Panc1 (cell line): Measurements from ENCODE around the gene C2orf80. TPM values are rescaled to one million over a fixed set of nuclear protein-coding genes. Genes with fewer than 3 reads are reported as not detected.

Experiments
- ATAC-seq: fragments of 200-7000 bp; cut with Tn5 transposase; 2 replicates; pipeline ENCODE4 v1.9.1; 2020; ENCODE audit warnings: mild to moderate bottlenecking, moderate library complexity
- BruUV-seq: library from RNA; stranded (reverse); fragments of 400-500 nt; replicated peaks from 2 replicates; lab custom pipeline; 2021; lab: Mats Ljungman, UMichigan
- CTCF ChIA-PET: fragments of 300-600 bp; sonication (Branson Sonifier 250); formaldehyde crosslinking; loops from one replicate; lab custom pipeline; 2022; ENCODE audit warnings: antibody characterized with exemption; lab: Charles Lee
- POLR2A ChIA-PET: fragments of 300-600 bp; sonication (Branson Sonifier 250); formaldehyde crosslinking; loops from one replicate; lab custom pipeline; 2022; ENCODE audit warnings: antibody characterized with exemption; lab: Charles Lee
- DNase-seq: peaks from one replicate; pipeline ENCODE4 v3.0.0-alpha.2; 2010; ENCODE audit warnings: low read depth, low spot score
- H3K27ac ChIP-seq: 2 replicates; pipeline ENCODE4 v1.5.1; 2011; ENCODE audit warnings: mild to moderate bottlenecking, low read length, inconsistent platforms
- H3K27me3 ChIP-seq: fragments of 200-500 bp; sonication (Bioruptor generic); 2 replicates; pipeline ENCODE4 v1.6.0; 2014; ENCODE audit warnings: low read length, inconsistent platforms; ENCODE audit not compliant: control insufficient read depth, insufficient read depth
- H3K36me3 ChIP-seq: fragments of 200-500 bp; sonication (Bioruptor generic); 2 replicates; pipeline ENCODE4 v1.5.1; 2014; ENCODE audit warnings: inconsistent platforms, mild to moderate bottlenecking, low read length, moderate library complexity; ENCODE audit not compliant: control insufficient read depth, insufficient read depth
- H3K4me1 ChIP-seq: 2 replicates; pipeline ENCODE4 v1.5.1; 2011; ENCODE audit warnings: inconsistent platforms, mild to moderate bottlenecking, low read length, moderate library complexity; ENCODE audit not compliant: control insufficient read depth, insufficient read depth
- H3K4me3 ChIP-seq, 2 experiments: 2 replicates each; pipeline ENCODE4 v1.5.1; 2011 to 2012; ENCODE audit warnings: low read depth in 2 of 2, low read length in 2 of 2, mild to moderate bottlenecking in 2 of 2, inconsistent platforms in 1 of 2, moderate library complexity in 1 of 2
- H3K9me3 ChIP-seq: fragments of 200-500 bp; sonication (Bioruptor generic); 2 replicates; pipeline ENCODE4 v1.5.1; 2014; ENCODE audit warnings: low read depth, mild to moderate bottlenecking, inconsistent platforms, low read length, moderate library complexity; ENCODE audit not compliant: control insufficient read depth, insufficient read depth
- CTCF ChIP-seq: fragments of 450-650 bp; IDR thresholded peaks from 2 replicates; pipeline ENCODE4 v1.5.1; 2017; ENCODE audit warnings: mild to moderate bottlenecking
- POLR2AphosphoS5 ChIP-seq: IDR thresholded peaks from 2 replicates; pipeline ENCODE4 v1.6.1; 2012; ENCODE audit warnings: mild to moderate bottlenecking, low read depth, low read length, moderate library complexity
- REST ChIP-seq, 2 experiments: IDR thresholded peaks; 2 replicates each; pipeline ENCODE4 v1.6.1; 2011 to 2012; ENCODE audit warnings: low read depth in 2 of 2, control low read depth in 1 of 2, low read length in 1 of 2, mild to moderate bottlenecking in 1 of 2, moderate library complexity in 1 of 2; ENCODE audit not compliant: insufficient read depth in 1 of 2
- SIN3A ChIP-seq: IDR thresholded peaks from 2 replicates; pipeline ENCODE4 v1.6.1; 2012; ENCODE audit warnings: low read depth, mild to moderate bottlenecking, low read length, moderate library complexity, borderline replicate concordance; ENCODE audit not compliant: insufficient read depth
- TCF7L2 ChIP-seq: IDR thresholded peaks from 2 replicates; pipeline ENCODE4 v1.6.1; 2011; ENCODE audit warnings: mild to moderate bottlenecking, low read depth, low read length, inconsistent platforms
- in situ Hi-C: cut with HindIII; loops from 2 replicates; pipeline ENCODE4 v1.10.0; 2016; ENCODE audit warnings: low sequenced_read_pairs, low pct_unique_long_range_greater_than_20kb
- intact Hi-C: fragments of 100-400 bp; cut with micrococcal nuclease; formaldehyde crosslinking; loops from one replicate; pipeline ENCODE4 v1.10.0; 2022; ENCODE audit not compliant: unreplicated experiment
- total RNA-seq: library from RNA; stranded (reverse); gene quantifications from one replicate; pipeline ENCODE4 v1.2.1, GENCODE V29; 2021; ENCODE audit not compliant: unreplicated experiment

C2orf80 gene
- total RNA-seq, 1 experiment from 2014 or later, result not detected

- TF ChIP-seq REST (IDR thresholded peaks at IDR 0.05; ENCODE audit: insufficient read depth in 1 of 2, low read depth in 2 of 2, low read length in 1 of 2) (no peak), TCF7L2 (no peak), CTCF (no peak), SIN3A (no peak), POLR2AphosphoS5 (no peak)
- Histone ChIP-seq H3K27ac (no peak overlapping the region), H3K4me1 (no peaks in the 10 kb centered on the region; the same call in 1 of the 2 replicates), H3K4me3 (no peak overlapping the region), H3K9me3 (no peaks in the 10 kb centered on the region), H3K27me3 (peaks cover 19% of the 10 kb centered on the region), H3K36me3 (no peaks in the 10 kb centered on the region)
- in situ Hi-C loops (no loop called here), intact Hi-C loops (no loop called here)
- DNase-seq, result no peak
- CTCF ChIA-PET, result no interaction called here
- BruUV-seq, result no TSS peak
- no peak; the same call in 1 of the 2 replicates for ATAC-seq
- POLR2A ChIA-PET, result no interaction called here
Measured at GRCh38 chr2:208182835-208183234, 7.0 kb downstream of the C2orf80 start.

GRCh38 chr2:208179028-208179609 is 10.7 kb downstream of the C2orf80 start:
- Histone ChIP-seq H3K4me3 (no peak overlapping the region), H3K36me3 (no peaks in the 10 kb centered on the region), H3K27ac (no peak overlapping the region), H3K9me3 (no peaks in the 10 kb centered on the region), H3K27me3 (peaks cover 2% of the 10 kb centered on the region; the same call in 1 of the 2 replicates), H3K4me1 (no peaks in the 10 kb centered on the region; the same call in 1 of the 2 replicates)
- in situ Hi-C loops, result no loop called here
- no peak for DNase-seq
- intact Hi-C loops, result no loop called here
- TF ChIP-seq REST (IDR thresholded peaks at IDR 0.05; ENCODE audit: insufficient read depth in 1 of 2, low read depth in 2 of 2, low read length in 1 of 2), result no peak
- TF ChIP-seq CTCF, result no peak
- no peak for TF ChIP-seq SIN3A
- no peak for ATAC-seq
- BruUV-seq, result no TSS peak
- ChIA-PET CTCF (no interaction called here), POLR2A (no interaction called here)
